M059J (cell line): ENCODE results near the gene RBBP8NL. TPM values are rescaled to one million over a fixed set of nuclear protein-coding genes. Genes with fewer than 3 reads are reported as not detected.

Source experiments
- DNase-seq: peaks from one replicate; pipeline ENCODE4 v3.0.0-alpha.2; 2012; ENCODE audit warnings: low read depth
- total RNA-seq: library from RNA; depleted of rRNA; stranded (reverse); fragments of >200 nt; shearing (Covaris generic); gene quantifications from 2 replicates; pipeline ENCODE4 v1.2.3, GENCODE V29; 2014

Gene RBBP8NL
- total RNA-seq, 1 experiment from 2014 or later, result not detected

DNA sequence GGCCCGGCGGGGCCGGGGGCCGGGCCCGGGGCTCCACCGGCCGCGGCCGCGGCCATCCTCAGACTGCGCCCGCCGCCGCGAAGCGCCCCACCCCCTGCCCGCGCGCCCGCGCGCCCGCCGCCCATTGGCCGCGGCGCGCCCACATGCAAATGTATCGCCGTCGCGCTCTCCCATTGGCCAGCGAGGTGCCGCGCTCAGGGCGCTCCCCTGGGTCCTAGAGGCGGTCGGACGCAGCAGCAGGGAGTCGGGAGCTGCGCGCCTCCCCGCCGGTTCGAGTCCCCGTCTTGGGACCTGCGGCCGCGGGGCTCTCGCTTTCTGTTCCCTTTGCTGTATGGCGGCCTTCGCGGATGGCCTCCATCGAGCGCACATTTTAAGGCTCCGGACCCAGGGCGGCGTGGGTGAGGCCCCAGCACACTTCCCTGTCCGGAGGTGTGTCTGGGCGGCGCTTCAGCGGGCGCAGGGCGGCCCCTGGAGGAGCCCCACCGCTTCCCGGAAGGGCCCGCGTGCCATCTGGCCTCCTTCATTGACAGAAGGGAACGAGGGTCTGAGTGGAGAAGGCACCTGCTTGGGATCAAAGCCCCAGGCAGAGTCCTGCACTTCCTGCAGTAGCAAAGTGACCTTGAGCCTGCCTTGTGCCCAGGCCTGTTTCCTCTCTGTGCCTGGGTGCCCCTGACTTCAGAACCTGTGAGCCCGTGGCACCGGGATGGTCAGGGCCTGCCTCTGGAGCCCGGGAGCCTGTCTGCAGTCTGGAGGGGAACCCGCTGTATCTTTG, 19.9 kb downstream of the RBBP8NL start, which contains the start of gene CABLES2:
Gene CABLES2 (minus strand): TSS at position 65 of the 772 bp plus-strand sequence. CDS start 9 bp downstream, at position 56.
- peak; percentile 95 for DNase-seq

DNA sequence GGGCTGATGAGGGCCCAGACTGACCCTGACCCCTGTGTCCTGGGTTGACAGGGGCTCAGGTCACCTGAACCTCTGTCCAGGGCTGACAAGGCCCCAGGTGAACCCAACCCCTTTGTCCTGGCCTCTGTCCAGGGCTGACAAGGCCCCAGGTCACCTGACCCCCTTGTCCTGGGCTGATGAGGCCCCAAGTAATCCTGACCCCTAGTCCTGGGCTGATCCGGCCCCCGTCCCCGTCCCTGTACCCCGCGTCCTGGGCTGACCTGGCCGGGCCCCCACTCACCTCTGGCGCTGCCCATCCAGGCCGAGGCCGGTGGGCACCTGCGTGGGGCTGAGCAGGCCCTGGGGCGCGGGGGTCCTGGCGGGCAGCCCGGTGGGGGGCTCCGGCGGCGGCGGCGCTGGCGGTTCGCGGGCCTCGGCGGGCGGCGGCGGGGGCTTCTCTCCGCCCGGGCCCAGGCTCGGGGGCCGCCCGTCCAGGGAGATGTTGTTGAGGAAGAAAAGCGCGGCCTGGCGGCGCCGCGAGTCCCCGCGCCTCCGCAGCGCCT, 20.6 kb downstream of the RBBP8NL start:
- peak; percentile 24 for DNase-seq

DNA sequence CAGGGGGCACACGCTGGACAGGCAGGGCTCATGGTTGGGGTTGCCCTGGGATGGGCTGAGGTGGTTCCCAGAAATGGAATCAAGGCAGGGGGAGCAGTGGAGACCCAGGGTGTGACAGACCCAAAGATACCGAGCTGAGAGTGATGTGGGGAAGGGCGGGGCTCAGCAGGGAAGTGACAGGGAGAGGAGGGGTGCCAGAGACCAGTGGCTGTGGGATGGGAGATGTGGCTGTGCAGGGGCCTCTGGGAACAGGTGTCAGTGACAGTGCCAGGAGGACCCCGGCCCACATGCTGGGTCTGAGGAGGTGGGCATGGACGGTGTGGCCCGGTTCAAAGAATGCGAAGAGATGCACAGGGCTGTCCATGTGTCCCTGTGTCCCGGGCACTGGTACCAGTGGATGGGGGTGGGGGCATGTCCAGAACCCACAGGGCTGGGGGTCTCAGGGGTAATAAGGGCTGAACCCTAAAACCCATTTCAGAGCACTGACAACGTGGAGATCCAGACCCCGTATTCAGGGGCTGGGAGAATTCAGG, 21.3 kb downstream of the RBBP8NL start:
- no peak for DNase-seq

DNA sequence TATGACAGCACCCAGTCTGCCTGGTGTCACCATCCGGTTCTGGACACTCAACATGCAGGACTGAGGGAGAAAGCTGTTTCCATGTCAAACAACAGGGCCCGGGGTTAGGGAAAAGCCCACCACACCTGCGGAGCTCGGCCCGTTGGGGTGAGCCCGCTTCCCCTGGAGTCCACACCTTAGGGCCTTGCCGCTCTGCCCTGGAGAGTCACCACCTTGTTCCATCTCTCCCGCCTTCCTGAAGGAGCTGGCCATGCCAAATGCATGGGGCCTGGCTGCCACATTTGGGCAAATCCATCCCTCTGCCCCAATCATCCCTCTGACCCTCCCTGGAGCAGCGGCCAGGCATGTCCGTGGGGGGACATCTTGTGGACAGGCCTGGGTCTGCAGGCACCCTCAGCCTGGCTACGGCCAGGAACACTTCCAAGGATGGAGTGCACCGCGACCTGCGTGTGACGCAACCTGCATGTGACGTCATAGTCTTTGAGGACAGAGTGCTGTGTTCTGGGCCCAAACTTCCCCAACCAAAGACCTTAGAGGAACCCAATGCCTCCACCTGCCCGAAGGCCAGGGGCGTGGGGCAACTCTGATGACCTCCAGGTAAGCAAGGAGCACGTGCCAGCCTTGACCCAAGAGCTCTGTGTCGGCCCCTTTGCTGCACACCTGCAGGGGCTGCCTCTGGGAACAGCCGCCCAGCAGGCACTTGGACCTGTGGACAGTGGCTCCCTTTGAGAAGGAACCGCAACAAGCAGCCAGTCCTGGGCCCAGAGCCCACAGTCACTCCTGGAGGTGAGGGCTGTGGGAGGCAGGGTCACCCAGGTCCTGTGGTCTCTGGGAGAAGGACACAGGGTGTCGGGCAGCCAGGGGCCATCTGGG, 22.0 kb downstream of the RBBP8NL start:
- peak; percentile 51 for DNase-seq

DNA sequence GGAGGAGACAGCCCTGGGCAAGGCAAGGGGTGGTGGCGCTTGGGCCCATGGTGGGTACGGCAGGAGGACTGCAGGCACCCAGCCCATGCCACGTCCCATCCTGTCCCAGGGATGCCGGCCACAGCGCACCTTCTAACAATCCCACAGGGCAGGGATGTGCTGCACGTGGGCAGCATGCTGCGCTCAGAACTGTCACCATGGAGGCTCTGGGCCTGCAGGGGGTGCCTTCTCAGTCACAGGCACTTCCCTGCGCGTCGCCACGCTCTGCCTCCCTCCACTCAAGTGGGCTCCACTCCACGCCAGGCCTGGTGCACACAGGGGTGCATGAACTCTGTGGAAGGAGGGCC, 22.6 kb downstream of the RBBP8NL start:
- DNase-seq, result no peak

DNA sequence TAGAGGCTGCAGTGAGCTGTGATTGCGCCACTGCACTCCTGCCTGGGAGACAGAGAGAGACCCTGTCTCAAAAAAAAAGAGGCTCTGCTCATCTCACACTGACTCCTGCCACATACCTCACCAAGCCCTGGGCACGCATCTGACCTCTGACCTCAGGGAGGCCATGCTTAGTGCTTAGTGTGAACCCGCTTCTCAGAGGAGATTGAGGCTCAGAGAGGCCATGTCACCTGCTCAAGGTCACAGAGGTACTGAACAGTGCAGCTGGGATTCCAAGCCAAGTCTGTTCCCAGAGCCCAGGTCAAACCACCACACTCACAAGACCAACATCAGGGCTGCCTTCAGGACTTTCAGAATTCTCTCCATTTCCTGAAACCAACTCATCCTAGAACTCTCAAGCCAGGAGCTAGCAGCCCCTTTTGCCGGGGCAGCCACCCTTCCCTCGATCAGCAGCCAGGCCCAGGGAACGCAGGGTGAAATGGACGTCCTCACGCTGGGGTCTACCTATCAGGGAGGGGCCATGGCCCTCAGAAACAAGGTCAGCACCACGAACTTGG, 23.1 kb downstream of the RBBP8NL start:
- DNase-seq, result no peak

DNA sequence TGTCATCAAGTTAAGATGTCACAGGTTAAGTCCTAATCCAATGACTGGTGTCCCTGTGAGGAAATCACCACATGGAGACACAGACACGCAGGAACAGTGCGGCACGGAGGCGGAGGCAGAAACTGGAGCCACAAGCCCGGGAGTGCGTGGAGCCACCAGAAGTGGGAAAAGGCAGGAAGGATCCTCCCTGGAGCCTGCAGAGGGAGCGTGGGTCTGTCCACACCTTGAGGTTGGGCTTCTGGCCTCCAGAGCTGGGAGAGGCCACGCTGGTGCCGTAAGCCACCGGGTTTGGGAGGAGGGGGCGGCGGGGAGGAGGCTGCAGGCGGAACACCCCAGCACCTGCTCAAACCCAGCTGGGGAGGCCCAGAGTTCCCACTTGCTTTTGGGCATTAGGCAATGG, 24.0 kb downstream of the RBBP8NL start:
- no peak for DNase-seq

DNA sequence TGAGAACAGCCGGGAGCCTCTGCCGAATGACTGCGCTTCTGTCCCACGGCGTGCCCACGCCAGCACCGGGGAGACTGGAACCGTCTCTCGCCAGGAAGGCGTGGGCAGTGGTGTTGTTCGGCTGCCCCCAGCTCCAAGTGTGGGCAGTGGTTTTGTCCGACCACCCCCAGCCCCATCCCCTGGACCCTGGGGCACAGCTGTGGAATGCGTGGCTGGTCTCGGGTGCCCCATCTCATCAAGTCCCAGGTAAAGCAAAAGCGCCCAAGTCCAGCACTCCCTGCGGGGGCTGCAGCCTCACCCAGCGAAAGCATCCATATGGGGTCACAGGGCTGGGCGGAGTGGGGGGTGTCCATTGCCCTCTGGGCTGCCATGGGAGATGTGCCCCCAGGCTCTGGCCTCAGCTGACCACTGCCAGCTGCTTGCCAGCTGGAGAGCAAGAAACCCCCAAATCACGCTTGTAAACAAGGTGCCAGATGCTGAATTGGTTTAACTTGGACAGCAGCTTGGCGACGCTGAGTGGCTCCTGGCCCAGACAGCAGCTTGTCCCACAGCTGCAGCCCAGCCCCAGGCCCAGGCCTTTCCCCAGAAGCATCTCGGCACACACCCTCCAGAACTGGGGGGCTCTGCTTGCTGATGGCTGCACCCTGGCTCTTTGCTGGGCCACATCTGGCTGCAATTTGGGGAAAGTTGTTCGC, 24.7 kb downstream of the RBBP8NL start:
- no peak for DNase-seq

DNA sequence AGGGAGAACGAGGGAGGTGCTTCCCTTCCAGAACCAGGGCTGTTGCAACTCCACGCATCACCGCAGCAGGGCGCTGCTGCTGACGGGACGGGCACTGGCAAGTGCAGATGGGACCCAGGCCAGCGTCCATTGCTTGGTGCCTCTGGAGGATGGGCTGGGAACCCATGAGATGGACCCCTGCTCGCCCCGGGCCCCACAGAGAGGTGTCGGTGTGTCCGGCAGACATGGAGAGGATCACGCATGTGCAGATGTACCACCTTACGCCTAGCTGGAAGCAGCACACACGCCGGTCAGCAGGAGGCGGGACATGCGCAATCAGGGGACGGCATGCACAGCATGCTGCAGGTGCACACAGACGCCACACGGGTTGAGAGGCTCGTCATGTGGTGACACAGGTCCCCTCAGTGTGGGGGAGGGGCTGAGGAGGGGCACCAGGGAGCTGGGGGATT, 26.0 kb downstream of the RBBP8NL start:
- DNase-seq, result no peak

DNA sequence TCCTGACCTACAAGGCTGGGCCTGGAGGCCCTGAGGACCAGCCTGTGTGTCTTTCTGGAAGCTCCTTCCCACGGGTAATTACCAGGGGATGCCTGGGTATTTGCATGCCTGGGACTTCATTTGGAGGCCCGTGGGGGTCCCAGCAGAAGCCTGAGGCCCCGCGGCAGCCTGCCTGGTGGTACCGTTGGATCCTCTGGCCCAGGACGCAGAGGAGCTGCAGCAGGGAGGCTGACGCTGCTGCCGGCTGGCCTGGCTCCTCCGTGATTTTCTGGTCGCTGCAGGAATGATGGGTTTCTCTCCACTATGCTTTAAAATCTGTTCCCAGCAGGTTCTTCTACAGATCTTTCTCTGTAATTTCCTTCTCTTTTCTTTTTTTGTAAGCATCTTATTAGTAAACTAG, 26.8 kb downstream of the RBBP8NL start:
- DNase-seq, result no peak

DNA sequence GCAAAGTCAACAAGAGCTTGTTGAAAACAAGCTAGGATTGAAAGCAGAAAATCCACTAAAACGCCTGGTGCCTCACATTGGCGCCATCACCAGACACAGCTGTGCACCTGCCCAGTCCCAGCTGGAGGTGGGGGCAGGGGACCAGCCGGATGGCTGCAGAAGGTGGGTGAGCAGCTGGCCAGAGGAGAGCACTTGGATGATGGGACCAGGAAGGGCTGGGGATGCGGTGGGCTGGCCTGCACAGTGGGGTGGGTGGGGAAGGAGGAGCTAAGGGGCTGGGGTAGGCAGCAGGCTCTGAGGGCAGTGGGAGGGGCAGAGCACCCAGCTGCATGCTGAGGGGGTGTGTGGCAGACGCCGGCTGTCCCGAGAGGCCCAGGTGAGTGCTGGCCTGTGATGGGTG, 27.3 kb downstream of the RBBP8NL start:
- DNase-seq, result no peak

DNA sequence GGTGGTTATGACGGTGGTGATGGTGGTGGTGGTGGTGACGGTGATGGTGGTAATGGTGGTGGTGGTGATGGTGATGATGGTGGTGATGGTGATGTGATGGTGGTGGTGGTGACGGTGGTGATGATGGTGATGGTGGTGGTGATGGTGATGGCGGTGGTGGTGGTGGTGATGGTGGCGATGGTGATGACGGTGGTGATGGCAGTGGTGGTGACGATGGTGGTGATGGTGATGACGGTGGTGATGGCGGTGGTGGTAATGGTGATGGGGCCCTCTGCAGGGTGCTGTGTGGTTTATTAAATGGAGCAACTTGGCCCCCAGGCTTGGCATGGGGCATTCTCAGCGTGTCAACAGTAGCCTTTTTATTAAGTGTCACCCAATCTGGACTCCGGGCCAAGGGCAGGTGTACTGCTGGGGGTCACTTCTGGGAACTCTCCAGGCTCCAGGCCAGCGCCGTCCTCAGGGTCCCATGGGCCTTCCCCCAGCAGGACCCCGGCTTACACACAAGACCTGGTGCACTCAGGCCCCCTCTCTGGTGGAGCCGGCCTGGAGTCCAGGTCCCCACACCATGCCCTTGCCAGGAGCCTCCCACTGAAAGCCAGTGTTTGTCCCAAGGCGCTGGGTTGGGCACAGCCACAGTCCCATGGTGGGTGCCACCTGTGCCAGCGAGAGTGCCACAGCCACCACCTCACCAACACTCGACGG, 29.1 kb downstream of the RBBP8NL start:
- DNase-seq, result no peak

DNA sequence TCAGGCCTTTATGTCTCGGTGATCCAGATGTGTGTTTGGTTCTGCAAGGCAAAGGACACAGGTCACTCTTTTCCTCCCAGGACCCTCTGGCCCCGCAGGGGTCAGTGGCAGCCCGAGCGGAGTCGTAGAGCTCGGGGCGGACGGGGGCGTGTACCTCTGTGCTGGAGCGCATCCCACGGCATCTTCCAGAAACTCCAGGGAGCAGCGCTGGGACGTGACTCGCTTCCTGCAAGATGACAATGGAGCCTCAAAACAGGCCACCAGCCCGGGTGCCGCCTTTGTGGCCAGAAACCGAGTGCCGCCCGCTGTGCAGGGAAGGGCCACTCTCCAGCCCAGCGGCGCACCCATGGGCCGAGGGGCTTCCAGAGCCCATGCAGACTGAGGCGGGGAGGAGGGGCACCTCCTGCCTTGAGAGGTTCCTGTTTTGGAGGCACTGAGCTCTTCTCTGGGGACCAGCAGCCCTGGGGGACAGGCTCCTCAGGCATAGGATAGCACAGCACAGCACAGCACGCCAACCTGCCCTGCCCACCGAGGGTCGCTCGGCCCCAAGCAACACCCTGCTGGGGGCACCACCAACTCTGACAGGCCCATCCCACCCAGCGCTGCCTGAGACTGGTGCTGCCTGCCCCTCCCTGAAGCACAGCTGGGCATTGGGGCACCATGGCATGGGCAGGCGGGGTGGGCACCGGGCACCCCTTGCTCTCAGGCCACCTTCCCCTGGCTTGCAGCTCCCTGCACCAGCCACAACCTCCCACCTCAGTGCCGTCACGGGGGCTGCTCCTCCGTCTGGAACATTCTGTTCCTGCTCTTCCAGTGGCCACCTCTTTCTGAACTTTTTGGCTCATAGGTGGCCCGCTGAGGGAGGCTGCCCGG, 30.7 kb downstream of the RBBP8NL start:
- no peak for DNase-seq

DNA sequence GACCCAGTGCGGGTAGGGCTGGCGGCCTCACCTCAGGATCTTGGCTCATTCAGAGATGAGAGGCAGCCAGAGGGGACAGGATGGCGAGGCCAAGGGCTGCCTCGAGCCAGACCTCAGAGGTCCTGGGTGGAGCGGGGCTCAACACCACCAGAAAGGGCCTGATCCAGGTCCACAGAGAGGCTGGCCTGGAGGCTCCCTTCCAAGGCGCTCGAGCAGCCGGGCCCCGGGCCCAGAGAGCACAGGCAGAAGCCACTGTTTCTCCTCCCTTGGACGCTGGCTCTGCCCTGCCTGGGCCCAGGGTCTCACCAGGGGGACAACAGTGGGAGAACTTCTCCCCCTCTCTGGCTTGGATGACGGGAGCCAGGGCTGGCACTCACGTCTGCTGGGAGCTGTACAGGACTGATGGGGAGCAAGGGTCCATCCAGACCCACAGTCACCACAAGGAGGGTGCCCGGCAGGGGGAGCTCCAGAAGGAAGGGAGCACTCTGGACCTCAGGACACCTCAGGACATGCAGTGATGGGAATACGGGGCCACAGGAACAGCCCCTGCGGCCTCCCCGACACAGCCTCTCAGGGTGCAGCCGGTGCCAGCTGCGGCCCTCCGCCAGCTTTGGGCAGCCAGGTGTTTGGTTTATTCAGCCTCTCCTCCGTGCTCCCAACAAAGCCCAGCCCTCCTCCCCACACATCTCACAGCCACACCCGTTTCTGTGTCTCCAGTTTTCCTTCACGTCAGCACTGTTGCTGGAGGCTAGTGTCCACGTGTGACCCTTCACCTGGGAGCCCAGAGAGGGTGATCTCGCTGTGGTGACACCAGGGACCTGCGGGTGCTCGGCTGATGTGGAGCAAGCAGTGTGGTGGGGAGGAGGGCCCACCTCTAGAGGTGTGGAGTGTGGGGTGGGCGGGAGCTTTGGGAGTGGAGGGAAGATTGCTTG, 31.8 kb downstream of the RBBP8NL start:
- no peak for DNase-seq

DNA sequence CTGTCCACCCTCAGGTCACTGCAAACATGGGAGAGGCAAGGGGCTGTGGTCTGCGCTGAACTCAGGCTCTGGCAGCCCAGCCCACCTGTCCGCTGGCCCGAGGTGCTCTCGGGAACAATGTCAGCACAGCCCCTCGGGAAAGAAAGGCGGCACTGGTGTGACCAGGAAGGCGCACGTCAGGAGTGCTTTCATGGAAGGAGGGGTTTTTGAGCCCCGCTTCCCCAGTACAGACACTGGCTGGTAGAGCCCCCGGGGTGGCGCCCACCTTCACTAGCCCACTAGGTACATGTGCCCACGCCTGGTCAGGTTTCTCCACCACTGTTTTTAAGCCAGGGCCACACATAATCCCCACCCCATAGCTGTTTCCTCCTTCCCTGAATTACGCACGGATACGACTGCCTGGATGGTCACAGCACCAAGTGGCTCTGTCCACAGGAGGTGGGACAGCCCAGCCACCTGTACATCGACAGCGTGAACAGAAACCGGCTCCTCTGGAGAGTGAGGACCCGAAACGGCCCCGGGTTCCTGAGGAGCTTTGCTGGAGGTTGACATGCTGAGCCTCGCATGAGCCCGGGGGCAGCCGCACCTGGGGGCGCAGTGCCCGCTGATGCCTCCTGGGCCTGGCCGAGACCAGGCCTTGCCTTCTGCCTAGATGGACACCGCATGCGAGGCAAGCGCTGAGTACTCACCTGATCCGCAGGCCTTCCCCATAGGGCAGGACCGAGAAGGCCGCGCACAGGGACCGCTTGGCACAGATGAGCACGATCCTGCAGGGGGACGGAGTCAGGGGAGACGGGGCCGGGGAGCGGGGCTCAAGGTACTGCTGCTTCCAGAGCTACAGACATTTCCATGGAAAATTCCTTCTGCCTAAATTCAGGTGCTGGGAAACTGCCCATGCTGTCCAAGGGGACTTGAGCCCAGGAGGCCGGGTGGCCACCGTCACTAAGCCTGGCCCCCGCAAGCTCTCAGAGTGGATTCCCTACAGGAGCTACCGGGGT, 32.8 kb downstream of the RBBP8NL start:
- DNase-seq, result no peak

DNA sequence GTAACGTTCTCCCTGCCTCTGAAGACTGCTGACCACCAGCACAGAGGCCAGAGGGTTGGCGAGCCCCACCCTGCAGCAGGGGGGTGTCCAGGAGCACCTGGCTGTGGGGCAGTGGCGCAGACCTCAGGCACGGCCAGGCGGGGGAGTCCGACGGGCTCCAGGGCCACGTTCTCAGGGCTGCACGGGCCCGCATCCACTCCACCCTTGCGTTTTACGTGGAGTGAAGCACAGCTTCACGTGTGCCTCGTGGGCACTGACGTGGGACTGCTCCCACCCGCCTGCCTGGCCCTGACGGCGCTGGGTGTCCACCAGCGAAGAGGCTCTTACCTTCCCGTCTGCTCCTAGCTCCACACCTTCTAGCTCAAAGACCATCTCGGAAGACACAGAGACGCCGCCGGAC, 33.5 kb downstream of the RBBP8NL start:
- no peak for DNase-seq

DNA sequence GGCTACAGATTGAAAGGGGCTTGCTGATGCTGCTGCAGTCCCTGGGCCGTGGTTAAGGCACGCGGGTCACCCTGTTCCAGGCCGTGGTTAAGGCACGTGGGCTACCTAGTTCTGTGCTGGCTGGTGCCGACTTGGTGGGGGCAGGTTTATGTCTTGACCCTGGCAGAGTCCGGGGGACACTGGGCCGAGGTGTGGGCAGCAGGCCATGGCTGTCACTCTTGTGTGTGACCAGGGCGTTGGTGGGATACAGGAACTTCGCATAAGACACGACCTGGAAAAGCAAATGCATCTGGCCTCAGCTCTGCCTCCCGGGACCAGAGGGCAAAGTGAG, 34.0 kb downstream of the RBBP8NL start:
- DNase-seq, result no peak
